ENCODE measurements around the gene MIF4GD. TPM values are rescaled to one million over a fixed set of nuclear protein-coding genes. Genes with fewer than 3 reads are reported as not detected.
"Not testable (repeated sequence)": the region's sequence is repeated elsewhere in the genome, so short reads cannot be mapped to it uniquely, and the experiment has no call there.

Gene MIF4GD
- total RNA-seq, 1 donor from 2014 or later = 15.4 TPM

GRCh38 chr17:75289832-75290337 is 18.9 kb upstream of the MIF4GD start:
- intact Hi-C loops (cut with micrococcal nuclease) = no loop called here
- peak; percentile 35 for ATAC-seq
- peak; percentile 50 for DNase-seq

- DNase-seq = peak; percentile 98
- ATAC-seq = peak; percentile 99
- intact Hi-C loops (cut with micrococcal nuclease) = no loop called here
These were observed 18.2 kb upstream of the MIF4GD start, which contains the start of gene SLC25A19 for GRCh38 chr17:75289115-75289831. Gene SLC25A19 (minus strand): TSS chr17:75289433. CDS start chr17:75286764, 2,669 bp downstream.

GRCh38 chr17:75288770-75289114 is 17.7 kb upstream of the MIF4GD start:
- ATAC-seq (peak; percentile 40), DNase-seq (no peak)
- intact Hi-C loops (cut with micrococcal nuclease) = no loop called here

- intact Hi-C loops (cut with micrococcal nuclease) = no loop called here
- DNase-seq (no peak), ATAC-seq (no peak)
These were observed 17.3 kb upstream of the MIF4GD start for GRCh38 chr17:75288359-75288758.

GRCh38 chr17:75287221-75287620 is 16.2 kb upstream of the MIF4GD start:
- DNase-seq (no peak), ATAC-seq (no peak)
- intact Hi-C loops (cut with micrococcal nuclease) = no loop called here

- intact Hi-C loops (cut with micrococcal nuclease) = no loop called here
These were observed 14.1 kb upstream of the MIF4GD start for GRCh38 chr17:75285123-75285522.

GRCh38 chr17:75280189-75280588 is 9.2 kb upstream of the MIF4GD start:
- intact Hi-C loops (cut with micrococcal nuclease); DNase-seq; ATAC-seq: not testable (repeated sequence)

More at GRCh38 chr17:75285123-75285522, 14.1 kb upstream of the MIF4GD start:
- DNase-seq = no peak
- ATAC-seq = no peak

GRCh38 chr17:75277664-75278071 is 6.6 kb upstream of the MIF4GD start:
- intact Hi-C loops (cut with micrococcal nuclease) = no loop called here
- DNase-seq = no peak
- no peak for ATAC-seq

- intact Hi-C loops (cut with micrococcal nuclease) = no loop called here
- ATAC-seq (no peak), DNase-seq (no peak)
These were observed 3.1 kb upstream of the MIF4GD start for GRCh38 chr17:75273977-75274708.

- intact Hi-C loops (cut with micrococcal nuclease) = no loop called here
- ATAC-seq = no peak
- no peak for DNase-seq
These were observed 1.8 kb upstream of the MIF4GD start for GRCh38 chr17:75272848-75273184.

GRCh38 chr17:75271955-75272847 is 1.2 kb upstream of the MIF4GD start:
- DNase-seq (peak; percentile 83), ATAC-seq (peak; percentile 46)
- intact Hi-C loops (cut with micrococcal nuclease) = no loop called here

- DNase-seq = peak; percentile 92
- intact Hi-C loops (cut with micrococcal nuclease) = no loop called here
- ATAC-seq = peak; percentile 81
These were observed 363 bp upstream of the MIF4GD start for GRCh38 chr17:75271233-75271954.

GRCh38 chr17:75270218-75270965 is 639 bp downstream of the MIF4GD start:
- intact Hi-C loops (cut with micrococcal nuclease) = no loop called here
- DNase-seq = peak; percentile 80
- peak; percentile 54 for ATAC-seq

- intact Hi-C loops (cut with micrococcal nuclease) = no loop called here
- ATAC-seq = no peak
- DNase-seq = no peak
These were observed 1.2 kb downstream of the MIF4GD start for GRCh38 chr17:75269844-75270217.

GRCh38 chr17:75267411-75268232 is 3.4 kb downstream of the MIF4GD start:
- DNase-seq = no peak
- intact Hi-C loops (cut with micrococcal nuclease) = no loop called here
- no peak for ATAC-seq

- DNase-seq (no peak), ATAC-seq (no peak)
- intact Hi-C loops (cut with micrococcal nuclease) = no loop called here
These were observed 3.9 kb downstream of the MIF4GD start for GRCh38 chr17:75267153-75267410.

- intact Hi-C loops (cut with micrococcal nuclease) = no loop called here
- ATAC-seq (no peak), DNase-seq (no peak)
These were observed 4.5 kb downstream of the MIF4GD start for GRCh38 chr17:75266316-75267152.

Data from left ventricle myocardium superior (tissue), 1 donor.